Inferior parietal cortex (tissue), 1 donor: ENCODE data around the gene PABPN1L.

Experiments used
- DNase-seq: peaks from one replicate; pipeline ENCODE4 v3.0.0-alpha.2; 2016; ENCODE audit errors: extremely low spot score

The PABPN1L gene, protein sequence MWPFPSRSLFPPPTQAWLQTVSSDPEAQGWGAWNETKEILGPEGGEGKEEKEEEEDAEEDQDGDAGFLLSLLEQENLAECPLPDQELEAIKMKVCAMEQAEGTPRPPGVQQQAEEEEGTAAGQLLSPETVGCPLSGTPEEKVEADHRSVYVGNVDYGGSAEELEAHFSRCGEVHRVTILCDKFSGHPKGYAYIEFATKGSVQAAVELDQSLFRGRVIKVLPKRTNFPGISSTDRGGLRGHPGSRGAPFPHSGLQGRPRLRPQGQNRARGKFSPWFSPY

DNA sequence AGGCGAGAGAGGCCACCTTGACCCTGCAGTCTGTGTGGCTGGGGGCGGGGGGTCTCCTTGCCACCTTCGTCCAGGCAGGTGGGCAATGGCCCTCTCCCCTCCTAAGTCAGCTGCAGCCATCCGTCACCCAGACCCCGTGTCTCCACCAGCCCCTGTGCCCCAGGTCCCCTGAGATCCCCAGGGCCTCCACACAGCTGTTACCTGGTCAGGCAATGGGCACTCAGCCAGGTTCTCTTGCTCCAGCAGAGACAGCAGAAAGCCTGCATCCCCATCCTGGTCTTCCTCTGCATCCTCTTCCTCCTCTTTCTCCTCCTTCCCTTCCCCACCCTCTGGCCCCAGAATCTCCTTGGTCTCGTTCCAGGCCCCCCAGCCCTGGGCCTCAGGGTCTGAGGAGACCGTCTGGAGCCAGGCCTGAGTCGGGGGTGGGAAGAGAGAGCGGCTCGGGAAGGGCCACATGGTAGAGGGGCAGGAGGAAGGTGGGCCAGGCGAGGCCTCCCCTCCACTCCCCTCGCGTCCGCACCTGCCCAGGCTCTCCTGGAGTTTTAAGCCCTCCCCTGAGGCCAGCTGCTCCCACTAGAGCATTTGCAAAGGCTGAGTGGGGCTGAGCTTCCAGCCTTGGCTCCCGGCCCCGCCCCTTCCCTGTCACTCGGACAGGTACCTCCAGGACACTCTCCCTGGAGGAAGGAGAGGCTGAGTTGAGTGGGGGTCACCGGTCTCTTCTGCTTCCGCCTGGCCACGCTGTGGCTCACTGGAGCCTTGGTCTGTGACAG is at the start of gene PABPN1L:
Gene PABPN1L, minus strand, starts transcription at position 510 of the 770 bp plus-strand sequence. Its CDS starts 54 bp downstream, at position 456.
- no peak for DNase-seq

DNA sequence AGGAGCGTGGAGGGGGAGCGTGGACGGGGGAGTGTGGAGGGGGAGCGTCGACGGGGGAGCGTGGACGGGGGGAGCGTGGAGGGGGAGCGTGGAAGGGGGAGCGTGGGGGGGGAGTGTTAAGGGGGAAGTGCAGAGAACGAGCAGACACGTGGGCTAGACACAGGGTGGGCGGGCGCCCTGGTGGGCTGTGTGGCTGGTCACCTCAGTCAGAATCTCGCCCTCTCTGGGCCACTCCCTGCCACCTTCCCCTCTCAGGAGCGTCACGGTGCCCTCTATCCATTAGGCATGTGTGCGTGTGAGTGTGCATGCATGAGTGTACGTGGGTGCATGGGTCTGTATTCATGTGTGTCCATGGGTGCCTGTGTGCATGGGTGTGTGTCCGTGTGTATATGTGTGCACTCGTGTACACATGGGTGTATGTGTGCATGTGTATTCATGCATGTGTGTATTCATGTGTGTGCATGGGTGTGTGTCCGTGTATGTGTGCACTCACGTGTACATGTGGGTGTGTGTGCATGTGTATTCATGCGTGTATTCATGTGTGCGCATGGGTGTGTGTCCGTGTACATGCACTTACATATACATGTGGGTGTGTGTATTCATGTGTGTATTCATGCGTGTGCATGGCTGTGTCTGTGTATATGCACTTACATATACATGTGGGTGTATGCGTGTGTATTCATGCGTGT is 49.3 kb upstream of the PABPN1L start:
- DNase-seq = no peak

DNA sequence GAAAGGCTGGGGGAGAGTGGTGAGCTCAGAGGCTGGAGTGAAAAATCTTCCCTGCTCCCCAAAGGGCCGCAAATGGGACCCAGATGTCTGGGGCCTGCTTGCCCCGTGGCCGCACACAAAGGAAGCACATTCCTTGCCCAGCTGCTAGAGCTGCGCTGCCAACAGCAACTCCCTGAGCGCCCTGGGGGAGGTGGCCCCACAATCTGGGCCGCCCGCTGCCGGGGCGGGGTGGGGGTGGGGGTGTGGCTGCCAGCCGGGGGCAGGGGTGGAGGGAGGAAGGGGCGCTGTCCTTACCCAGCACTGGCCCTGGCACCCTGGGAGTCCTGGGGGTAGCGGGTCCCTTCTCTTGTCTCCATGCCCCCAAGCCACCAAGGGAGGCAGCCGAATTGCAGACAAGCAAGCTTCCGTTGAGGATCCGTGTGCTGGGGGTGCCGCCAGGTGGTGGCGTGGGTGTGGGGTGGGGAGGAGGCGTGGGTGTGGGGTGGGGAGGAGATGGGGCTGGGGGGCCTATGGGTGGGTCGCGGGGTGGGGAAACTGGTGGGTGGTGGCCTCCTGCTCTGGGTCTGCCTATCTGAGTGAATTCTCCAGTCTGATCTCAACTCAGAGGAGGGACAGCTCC is 48.4 kb upstream of the PABPN1L start:
- no peak for DNase-seq

DNA sequence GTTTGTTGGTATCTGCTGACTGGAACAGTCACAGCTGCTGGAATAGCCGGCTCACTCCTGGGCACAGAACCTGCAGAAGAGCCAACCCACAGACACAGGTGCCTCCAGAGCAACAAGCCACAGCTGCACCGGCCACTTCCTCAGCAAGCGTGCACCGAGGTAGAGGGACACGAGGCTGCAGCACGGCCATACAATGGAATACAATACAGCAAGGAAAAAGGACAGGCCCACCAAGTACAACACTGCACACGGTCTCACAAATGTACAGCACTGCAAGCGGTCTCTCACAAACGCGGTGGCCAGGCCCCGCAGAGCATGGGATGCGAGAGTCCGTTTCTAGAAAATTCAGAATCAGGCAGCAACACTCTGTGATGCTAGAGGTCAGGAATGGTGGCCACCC is 47.4 kb upstream of the PABPN1L start:
- no peak for DNase-seq

DNA sequence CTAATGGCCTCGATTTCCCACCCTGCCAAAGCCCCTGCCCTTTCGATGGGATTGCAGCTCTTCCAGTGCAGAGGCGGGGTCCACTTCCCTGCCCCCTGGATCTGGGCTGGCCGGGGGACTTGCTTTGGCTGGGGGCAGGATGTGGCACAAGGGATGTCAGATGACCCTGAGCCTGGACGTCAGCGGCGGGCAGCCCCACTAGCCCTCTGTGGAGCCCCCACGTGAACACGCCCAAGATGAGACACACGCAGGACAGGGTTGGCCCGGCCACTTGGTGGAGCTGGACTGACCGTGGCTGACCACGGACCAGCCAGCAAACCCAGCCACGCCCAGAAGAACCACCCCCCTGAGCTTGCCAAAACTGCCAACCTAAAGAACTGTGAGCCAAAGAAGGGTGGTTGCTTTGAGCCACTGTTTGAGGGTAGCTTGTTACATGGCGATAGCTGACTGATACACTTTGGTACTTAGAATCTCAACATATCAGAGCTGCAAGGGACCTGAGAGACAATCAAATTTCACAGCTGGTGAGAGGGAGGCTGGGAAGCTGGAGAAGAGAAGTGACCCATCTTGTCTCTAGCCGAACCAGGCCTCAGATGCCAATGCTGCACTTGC is 46.6 kb upstream of the PABPN1L start:
- DNase-seq = no peak

DNA sequence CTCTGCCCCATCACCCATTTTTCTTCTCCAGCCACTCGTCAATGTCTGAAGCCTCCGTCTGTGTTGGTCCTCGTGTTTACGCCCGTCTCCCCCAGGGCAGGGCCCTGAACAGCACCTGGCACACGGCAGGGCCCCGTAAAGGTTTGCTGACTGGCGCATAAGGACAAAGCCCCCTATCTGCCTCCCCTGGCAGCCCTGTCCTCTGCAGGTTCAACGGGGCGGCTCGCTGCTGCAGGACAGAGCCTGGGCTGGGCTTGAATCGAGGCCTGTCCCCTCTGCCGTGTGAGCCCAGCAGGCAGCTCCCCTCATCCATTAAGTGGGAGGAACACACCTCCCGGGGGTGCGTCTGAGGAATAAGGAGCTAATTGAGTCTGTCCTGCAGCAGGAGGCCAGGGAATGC is 46.1 kb upstream of the PABPN1L start:
- DNase-seq = no peak

DNA sequence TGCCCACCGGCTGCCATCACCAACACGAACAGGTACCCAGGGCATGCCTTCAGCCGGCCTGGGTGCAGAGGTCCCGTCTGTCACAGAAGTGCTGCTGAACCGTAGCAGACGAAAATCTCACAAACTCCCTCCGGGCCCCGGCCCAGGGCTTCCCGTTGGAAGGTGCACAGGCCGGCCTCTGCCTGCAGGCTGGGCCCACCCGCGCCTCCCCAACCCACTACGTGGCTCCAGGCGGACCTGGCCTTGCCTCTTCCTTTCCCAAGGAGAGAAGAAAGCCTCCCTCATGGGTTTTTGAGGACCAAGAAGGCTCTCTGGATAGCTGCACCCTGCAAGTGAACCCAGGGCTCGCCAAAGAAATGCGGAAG is 45.5 kb upstream of the PABPN1L start:
- DNase-seq = no peak

DNA sequence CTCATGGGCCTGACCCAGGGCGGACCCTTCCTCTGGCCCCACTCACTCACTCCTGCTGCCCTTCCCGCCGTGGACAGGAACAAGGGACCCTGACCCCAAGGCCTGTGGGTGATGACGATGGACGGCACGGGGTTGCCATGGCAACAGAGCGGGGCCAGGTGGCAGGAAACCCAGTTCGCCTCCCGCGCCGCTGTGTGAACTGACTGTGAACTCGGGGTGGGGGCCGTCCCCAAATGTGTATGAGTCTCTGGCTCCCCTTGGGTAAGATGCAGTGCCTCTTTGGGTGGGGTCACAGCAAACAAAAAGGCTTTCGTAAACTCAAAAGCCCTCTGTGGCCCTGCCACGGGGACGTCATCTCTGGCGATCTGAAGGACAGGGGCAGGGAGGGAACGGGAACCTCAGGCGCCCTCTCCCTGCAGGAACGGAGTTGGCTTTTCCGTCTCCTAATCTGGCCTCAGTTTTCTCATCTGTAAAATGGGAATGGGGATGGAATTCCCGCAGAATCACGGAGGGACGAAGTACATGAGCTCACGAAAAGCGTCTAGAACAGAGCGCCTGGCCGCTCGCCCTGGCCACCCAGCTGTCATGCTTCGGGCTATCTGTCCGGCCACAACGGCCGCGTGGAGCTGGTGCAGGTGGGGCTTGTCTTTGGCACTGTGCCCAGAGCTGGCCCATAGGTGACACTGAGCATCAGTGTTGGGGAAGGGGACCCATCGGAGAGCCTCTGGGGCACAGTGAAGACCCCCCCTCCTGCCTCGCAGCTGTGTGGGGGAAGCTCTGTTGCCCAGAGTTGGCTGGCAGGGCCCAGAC is 44.9 kb upstream of the PABPN1L start:
- DNase-seq = no peak

DNA sequence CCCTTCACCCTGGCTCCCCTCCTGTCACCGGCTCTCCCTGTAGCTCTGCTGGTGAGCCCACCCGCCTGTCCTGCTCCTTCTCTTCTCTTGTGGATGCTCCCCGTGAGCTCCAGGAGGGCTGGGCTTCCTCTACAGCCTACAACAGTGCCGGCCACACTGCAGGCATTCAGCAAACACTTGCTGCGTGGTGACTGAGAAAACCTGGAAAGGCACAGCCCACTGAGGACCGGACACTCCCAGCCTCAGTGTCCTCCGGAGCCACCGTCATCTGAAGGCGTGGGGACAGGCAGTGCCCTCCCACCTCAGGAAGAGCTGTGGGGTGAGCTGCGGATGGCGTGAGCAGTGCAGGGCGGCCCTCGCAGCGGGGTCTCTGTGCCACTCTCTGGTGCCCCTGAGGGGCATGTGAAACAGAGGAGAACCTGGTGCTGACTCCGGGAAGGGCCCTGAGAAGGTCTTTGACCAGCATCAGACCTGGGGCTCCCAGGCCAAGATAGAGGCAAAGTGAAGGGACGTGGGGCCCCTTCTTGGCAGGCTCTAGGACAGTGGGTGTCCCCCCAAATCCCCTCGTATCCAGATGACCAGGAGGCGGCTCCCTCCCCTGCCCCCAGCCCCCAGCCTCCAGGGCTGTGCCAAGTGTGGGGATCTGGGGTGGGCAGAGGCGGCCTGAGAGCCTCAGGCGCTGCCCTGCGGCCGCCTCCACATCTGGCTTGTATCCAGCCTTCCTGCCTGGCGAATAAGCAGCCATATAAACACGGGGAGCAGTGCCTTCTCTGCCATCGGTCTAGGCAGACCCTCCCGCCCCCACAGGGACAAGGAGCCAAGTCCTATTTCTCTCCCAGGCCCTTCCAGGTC is 44.0 kb upstream of the PABPN1L start:
- DNase-seq = no peak

DNA sequence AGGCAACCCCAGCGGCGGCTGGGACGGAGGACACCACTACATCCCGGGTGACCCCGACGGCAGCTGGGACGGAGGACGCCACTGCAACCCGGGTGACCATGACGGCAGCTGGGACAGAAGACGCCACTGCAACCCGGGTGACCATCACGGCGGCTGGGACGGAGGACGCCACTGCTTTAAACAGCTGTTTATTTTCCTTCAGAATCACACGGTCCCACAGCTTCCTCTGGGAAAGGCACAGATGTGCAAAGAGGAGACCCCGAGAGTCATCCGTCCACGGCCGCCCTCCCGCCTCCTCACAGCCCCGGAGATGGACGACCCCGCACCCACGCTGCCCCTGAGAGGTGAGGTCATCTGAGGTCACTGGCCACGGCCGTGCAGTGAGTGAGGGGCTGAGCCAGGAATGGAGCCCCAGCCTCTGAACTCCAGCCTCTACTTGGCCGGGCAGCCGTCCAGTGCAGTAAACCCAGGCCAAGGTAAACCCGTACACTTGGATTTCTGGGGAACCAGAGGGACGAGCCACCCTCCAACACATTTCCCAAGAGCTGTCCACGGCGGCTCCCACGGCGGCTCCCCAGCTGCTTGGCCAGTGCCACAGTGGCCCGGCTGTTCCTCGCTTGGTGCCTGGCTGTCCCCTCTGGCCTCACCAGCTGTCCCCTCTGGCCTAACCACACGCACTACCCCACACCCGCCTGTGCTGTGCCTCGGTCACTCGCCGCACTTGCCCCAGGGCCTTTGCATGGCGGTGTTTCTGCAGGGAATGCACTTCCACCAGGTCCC is 43.2 kb upstream of the PABPN1L start:
- DNase-seq = no peak

DNA sequence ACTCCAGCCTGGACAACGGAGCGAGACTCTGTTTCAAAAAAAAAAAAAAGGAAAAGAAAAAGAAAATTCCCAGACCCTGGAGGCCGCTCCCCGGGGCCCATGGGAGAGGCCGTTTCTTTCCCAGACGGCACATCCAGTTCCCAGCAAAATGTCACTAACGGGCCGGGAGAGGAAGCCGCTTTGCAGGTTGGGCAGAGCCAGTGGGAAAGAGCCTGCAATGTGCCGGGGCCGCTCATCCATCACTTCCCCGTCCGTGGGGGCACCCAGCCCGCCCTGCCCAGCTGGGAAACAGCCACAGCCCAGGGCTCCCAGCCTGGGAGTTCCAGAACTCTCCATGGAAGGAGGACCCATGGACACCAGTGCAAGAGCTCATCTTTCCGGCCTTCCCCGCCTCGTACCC is 41.8 kb upstream of the PABPN1L start:
- DNase-seq = no peak

DNA sequence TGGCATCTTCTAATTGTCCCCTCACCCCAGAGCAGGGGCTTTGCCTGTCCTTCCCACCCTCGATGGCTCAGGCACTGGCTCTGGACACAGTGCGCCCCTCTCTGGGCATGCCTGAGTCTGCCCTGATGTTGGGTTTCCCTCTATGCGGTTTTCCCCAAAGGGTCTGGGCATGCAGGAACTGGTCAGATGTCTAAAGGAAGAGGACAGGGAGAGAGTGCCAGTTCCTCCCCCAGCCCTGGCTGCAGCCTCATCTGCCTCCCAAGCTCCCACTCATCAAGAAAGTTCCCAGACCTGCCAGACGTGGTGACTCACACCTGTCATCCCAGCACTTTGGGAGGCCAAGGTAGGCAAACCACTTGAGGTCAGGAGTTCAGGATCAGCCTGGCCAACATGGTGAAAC is 41.3 kb upstream of the PABPN1L start:
- no peak for DNase-seq

DNA sequence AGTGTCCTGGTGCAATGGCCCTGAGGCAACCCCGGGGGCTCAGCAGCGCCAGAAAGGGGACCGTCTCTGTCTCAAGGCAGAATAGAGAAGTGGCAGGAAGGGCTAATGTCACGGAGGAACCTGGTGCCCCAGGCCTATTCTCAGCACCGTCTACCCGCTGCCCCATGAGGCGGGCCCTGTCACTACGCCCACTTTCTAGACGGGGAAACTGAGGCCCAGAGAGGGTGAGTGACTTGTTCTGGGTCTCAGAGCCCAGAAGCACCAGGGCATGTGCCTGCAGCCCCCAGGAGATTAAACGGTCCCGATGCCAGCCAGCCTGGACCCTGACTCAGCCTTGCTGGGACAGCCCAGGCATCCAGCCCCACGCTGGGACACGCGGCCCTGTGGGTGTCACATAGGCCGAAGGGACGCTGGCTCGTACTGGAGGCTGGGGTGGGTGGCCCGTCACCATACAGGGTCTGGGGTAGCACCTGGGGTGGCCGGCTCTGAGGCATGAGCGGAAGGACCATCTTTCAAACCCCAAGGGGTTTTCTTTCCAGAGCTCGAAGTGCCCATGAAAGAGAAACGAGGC is 40.2 kb upstream of the PABPN1L start:
- DNase-seq = no peak

DNA sequence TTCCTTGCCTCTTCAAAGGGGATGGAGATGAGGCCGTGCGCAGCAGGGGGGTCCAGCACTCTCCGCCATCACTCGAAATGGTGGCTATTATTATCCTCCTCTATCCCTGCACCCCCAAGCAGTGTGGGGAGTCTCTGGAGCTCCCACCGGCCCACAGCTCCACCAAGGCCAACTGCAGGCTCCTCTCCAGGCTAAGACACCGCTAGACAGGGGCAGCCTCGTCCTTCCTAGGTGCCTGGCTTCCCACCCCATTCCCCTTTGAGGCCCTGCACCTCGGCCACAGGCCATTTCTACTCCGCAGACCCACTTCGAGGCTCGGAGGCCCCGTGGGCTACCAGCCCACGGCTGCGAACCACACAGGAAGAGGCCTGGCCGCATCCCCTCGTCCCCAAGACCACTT is 39.6 kb upstream of the PABPN1L start:
- DNase-seq = no peak

DNA sequence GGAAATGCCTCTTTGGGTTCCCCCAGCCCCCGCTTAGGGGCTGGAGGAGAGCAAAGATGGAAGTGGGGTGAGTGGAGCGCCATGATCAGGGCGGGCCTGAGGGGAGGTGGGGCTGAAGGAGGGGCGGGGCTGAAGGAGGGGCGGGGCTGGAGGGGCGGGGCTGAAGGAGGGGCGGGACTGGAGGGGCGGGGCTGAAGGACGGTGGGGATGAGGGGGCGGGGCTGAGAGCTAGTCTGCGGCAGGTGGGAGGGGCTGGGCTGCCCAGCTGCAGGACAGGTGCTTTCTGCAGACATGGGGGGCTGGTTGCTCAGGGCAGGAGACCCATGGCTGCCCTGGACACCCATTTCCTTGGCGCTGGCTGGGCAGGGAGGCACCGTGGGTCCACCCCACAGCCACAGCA is 39.1 kb upstream of the PABPN1L start:
- DNase-seq = no peak

DNA sequence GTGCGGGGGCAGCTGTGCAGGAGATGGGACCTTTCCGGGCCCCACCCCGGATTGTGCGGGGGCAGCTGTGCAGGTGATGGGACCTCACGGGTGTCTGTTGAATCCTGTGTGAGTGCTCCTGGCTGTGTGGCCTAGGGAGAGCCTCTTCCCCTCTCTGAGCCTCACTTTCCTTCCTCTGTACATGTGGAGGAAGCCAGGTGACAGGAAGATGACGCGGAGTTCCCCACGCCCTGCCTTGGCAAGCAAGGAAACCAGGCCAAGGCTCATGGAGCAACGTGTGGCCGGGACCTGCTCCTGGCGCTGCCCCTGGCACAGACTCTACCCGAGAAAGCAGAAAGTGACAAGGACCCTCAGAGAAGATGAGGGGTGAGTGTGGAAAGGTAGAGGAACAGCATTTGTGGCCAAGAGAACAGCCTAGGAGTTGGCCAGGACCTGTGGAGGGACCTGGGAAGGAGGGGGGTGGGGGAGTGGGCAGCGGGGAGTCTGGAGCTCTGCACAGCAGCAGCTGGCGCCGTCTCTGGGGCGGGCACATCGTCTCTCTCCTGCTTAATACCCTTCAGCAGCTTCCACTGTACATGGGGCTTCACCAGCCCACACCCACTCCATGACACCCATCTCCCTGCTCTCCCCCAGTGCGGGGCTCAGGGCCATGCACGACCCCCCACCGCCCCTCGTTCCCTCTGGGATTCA is 38.4 kb upstream of the PABPN1L start:
- no peak for DNase-seq

DNA sequence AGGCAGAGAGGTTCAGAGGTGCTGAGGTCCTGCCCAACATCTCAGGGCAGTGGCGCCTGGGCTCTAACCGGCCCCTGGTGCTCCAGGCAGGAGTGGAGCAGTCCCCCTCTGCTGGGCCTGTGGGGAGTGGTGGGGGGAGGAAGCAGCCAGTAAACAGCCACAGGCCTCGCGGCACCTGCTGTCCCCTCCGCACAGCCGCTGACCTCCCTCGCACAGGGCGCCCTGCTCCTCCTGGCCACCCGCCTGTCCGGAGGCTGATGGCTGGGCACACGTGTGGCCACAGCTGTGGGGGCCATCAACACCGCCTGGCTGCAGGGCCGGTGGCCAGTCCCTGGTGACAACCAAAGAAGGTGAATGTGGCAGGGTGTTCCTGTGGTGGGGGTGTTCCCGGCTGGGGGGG is 36.8 kb upstream of the PABPN1L start:
- no peak for DNase-seq

DNA sequence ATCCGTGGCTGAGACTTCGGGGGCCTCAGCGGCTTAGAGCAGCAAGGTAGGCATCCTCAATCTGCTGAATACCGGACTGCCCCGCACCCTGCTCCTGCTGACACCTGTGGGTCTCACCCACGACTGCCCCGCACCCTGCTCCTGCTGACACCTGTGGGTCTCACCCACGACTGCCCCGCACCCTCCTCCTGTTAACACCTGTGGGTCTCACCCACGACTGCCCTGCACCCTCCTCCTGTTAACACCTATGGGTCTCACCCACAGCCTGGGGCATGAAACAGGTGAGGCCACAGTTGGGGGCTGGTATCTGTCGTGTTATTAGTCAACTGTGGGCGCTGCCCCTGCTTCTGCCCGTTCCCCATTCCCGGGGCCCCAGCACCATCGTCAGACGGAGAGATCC is 36.3 kb upstream of the PABPN1L start:
- no peak for DNase-seq
